Non-pigmented ciliary epithelial cell (primary cell): ENCODE results near the gene PRMT9.

Experiments used
- DNase-seq: peaks from one replicate; pipeline ENCODE4 v3.0.0-alpha.2; 2010; ENCODE audit warnings: low read depth

Gene PRMT9

GRCh38 chr4:147617841-147618691 is 65.9 kb downstream of the PRMT9 start:
- no peak for DNase-seq

DNA sequence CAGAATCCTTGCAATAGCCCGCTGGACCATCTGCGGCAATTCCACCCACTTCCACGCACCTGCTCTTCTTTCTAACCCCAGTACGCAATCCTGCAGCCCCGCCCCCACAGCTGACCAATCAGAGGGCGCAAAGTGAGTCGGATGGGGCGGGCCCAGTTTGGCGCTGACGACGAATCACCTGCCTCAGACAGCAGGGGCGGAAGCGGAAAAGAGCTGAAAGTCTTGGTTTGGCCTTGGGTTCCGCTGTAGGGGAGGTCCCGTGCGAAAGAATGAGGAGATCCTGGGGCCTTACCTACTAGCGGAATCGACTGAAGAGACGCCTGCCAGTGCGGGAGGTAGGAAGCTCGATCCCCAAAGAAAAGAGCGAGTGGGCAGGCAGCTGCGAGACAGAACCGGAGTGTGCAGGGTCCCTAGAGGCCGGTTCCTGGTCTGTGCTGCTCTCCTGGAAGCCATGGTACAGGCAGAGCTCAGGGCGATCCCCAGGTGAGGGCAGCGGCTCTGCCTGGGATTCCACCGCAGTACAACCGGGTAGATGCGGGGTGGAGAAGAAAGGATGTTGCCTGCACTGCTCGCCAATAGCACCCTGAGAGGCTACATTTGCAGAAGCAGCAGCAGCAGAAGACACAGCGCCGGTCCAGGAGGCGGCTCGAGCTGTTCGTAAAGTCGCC is 66.7 kb downstream of the PRMT9 start, which contains the start of gene TMEM184C:
Gene TMEM184C, plus strand, starts transcription at position 225 of the 668 bp plus-strand sequence. CDS start 560 bp downstream, outside the sequence.
- peak; percentile 78 for DNase-seq

GRCh38 chr4:147616849-147617172 is 67.2 kb downstream of the PRMT9 start:
- no peak for DNase-seq

GRCh38 chr4:147610686-147611085 is 73.3 kb downstream of the PRMT9 start:
- no peak for DNase-seq

DNA sequence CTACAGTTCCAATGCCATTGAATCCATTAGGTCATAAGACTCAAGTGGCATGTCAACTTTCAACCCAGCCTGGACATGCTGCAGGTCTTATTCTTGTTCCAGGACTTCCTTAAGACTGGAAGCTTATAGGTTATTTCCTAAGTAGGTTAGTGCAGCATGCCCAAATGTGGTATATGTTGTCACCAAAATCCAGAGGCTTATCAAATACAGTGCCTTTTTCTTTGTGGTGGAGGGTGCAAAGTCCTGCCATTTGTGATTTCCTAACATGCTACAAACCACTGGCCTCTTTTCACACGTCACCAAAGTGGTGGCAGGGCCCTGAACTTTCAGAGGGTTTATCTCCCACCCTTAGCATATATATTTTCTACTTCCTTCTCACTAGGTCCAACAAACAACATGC is 76.5 kb downstream of the PRMT9 start:
- DNase-seq = no peak

- no peak for DNase-seq
Observed at GRCh38 chr4:147605499-147605898, 78.5 kb downstream of the PRMT9 start.

DNA sequence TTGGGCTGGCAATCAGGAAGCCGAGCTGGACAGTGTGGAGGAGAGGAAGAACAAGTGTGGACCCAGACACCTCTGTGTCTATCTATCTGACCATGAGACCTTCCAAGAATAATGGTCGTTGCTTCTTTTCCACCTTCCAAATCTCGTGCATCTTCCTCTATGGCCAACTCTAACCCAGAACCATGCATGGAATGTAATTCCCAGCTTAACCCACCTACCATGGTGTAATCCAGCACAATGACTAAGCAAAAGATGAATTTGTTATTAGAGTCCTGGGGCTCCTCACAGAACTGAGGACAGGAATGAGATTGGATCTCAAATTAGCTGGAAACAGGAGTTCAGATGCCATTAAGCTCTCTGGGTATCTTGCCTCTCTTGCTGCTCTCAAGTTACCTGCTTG is 84.2 kb downstream of the PRMT9 start:
- DNase-seq = no peak

DNA sequence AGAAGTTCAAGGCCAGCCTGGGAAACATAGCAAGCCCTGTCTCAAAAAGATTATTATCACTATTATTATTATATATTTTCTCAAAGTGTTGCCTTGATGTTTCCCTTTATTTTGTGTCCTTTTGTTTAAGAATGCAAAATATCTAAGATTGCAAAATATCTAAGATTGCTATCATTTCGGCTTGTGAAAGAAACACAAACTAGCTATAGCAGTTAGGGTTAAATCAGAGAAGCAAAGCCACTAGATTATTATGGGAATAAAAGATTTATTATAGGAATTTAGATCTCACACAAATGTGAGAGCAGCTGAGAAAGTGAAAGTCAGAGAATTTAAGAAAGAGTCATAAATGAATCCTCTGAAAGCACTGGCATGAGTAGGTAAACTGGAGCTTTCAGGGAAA is 84.8 kb downstream of the PRMT9 start:
- no peak for DNase-seq

- no peak for DNase-seq
Observed at GRCh38 chr4:147597561-147597960, 86.4 kb downstream of the PRMT9 start.

DNA sequence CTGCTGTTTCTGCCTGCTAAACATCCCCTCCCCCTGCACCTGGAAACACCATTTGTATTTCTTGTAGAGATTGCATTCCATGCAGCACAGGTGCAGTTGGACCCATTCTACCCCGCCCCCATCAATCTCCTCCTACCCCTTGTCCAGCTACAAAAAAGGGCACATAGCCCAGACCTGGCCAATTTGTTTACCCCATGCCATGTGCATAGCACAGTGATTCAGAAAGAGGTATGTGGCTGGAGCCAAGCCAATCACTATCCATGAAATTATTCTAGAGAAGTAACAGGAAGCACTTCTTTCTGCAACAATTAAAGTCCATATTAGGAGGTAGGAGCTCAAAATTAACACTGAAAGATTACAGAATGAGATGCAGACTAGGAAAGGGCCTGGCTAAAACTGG is 87.0 kb downstream of the PRMT9 start:
- DNase-seq = no peak

DNA sequence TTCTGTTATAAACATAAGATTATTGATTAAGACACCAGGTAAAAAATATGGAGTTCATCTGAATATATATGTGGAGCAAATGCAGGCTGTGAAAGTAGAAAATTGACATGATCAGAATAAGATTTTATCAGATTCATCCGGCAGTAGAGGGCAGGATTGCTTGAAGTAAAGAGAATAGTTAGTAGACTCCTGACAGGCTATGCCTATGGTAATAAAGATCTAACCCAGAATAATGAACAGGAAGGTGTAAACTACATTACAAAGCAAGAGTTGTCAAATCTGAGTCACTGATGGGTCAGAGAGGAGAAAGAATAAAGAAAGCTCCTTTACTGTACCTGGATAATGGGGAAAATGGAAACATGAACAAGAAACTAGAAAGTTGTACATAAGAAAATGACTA is 87.6 kb downstream of the PRMT9 start:
- no peak for DNase-seq

- no peak for DNase-seq
Observed at GRCh38 chr4:147594578-147594977, 89.4 kb downstream of the PRMT9 start.

GRCh38 chr4:147594107-147594506 is 89.9 kb downstream of the PRMT9 start:
- DNase-seq = no peak

DNA sequence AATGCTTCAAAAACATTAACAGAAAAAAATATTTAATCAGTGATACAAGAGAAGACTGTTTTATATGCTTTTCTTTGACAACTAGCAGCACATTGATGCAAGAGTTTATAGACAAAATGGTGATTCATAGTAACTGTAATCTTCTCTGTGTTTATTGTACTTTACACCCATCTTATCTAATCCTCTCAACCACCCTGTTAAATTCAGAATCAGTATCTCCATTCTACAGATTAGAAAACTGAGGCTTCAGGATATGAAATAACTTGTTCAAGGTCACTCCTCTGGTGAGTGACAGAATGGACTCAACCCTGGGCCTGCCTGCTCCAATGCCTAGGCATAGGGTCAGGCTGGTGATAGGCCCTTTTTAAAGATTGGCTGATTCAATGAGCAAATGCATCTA is 92.9 kb downstream of the PRMT9 start:
- no peak for DNase-seq

- DNase-seq = no peak
Observed at GRCh38 chr4:147590249-147590920, 93.6 kb downstream of the PRMT9 start.

- no peak for DNase-seq
Observed at GRCh38 chr4:147589586-147589985, 94.4 kb downstream of the PRMT9 start.
